ENCODE measurements around the gene ADA.
A peak's percentile ranks its signal among the peaks of the same experiment; 100 is the strongest.

ADA gene

DNA sequence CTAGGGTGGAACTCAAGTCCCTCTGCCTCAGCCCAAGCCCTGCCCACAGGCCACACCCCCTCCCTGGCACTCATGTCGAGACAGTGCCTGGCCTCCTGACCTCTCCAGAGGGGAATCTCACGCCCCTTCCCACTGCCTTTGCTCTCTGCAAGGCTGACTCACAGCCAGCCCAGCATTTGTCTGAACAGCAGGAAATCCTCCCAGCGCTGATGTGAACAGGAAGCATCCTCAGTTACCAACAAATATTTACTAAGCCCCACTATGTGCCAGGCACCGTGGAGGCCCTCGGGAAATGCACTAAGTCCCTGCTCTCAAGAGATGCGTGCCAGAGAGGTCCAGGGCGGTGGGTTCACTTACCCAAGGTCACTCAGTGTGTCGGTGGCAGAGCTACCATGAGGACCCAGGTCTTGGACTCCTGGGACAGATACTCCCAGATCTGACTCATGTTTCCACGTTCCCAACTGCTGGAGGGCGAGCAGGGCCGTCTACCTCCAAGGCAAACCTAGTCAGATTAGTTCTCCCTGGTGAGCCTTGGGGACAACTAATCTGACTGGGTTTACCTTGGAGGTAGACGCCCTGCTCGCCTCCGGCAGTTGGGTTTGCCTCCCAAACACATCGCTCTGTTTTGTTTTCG lies 7.8 kb downstream of the ADA start:
- peak; percentile 45 for DNase-seq

DNA sequence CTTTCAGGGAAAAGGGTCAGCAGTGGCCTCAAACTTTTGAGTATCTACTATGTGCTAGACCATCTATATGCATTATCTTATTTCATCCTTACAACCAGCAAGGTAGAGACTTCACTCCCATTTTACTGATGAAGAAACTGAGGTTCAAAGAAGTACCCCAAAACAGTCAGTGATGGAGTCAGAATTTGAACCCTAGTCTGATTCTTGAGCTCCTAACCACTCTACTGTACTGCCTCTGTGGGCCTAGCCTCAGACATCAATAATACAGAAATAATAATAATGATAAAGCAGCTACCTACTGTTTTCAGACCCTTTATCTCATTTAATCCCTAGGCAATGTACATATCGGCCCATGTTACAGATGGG lies 8.4 kb downstream of the ADA start:
- no peak for DNase-seq

DNA sequence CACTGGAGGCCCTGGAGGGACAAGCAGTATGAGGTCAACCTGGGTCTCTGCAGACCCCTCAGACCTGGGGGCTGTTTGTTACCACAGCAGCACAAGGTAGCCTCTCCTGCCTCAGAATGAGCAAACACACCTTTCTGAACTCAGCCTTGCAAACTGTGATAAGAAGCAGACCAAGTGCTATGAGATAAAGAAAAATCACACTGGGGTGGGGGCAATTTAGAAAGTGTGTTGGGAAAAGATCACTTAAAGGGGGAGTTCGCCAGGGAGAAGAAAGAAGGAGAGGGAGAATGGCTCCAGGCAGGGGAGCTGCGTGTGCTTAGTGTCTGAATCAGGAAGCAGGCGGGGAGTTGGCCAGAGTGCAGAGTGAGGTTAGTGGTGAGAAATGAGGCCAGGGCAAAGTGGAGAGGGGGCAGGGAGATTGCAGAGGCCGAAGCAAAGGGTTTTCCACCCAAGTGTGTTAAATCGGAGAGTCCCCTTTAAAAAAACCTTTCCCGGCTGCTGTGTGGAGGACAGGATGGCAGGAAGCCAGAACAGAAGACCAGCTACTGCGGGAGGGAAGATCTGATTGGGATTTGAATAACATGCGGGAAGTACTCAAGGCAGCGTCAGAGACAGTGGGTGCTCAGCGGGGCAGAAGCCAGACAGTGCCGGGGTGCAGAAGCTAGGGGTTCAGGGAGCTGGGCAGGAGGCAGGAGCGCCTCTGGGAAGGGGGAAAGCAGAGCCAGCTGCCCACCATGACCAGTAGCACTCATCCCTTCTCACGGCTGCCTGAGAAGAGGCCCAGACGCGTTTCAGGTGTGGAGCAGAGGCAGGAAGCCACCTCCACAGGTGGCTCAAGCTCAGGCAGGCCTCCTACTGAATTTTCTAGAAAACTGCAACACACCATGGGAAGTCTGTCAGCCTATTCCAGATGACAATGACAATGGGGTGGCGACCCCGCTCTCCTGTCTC lies 9.0 kb downstream of the ADA start:
- peak; percentile 26 for DNase-seq

DNA sequence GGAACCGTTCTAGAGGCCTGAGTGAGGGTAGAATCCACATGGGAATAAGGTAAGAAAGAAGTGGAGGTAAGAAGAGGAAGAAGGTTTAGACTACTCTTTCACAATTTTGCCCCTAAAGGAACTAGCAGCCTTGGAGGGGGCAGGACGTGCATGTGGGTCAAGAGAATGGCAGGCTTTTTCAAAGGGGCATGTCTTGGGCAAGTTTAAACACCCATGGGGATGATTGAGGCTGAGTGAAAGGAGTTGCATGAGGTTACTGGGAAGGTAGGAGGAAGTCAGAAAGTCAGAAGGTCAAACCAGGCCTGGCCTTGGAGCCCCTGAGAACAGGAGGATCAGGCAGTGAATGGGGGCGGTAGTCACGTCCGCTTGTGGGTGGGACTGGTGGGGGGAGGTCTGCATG lies 10.2 kb downstream of the ADA start:
- DNase-seq: no peak

DNA sequence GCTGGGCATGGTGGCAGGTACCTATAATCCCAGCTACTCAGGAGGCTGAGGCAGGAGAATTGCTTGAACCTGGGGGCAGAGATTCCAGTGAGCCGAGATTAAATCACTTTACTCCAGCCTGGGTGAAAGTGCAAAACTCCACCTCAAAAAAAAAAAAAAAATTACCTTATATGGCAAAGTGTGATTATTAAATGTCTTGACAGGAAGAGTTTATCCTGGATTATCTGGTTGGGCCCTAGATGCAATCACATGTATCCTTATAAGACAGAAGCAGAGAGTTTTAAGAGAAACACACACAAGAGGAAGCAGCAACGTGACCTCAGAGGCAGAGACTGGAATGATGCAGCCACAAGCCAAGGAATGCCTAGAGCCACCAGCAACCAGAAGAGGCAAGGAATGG lies 11.0 kb downstream of the ADA start:
- no peak for DNase-seq

DNA sequence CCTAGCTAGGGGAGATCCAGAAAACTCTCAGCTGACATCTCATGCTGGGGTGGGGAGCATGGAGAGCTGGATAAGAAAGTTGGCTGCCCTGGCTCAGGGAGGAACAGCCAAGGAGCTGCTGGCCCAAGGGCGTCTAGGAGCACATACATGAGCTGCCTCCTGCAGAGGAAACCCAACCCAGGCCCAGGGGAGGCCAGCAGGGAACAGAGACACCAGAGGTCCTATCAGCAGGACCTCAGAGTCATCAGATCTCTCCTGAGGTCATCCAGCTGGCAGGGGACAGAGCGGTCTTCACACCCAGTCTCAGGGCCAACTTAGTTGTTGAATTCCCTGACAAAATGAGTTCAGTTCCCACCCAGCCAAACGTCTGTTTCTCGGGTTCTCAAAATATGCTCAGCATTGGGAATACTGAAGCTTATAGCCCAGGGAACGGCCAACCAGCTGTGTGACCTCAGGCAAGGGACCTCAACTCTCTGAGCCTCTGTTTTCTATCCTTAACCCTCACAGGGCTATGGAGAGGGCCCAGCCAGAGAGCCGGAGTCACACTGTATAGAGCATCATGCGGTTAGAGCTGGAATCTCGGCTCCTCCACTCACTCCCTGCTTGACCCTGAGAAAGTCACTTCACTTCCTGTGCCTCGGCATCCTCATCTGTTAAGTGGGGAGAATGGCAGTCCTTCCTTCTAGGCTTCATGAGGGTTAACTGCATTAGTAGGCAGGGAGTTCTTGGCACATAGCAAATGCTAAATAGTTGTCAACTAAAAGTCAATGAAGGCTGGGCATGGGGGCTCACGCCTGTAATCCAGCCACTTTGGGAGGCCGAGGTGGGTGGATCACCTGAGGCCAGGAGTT lies 13.8 kb downstream of the ADA start:
- no peak for DNase-seq

DNA sequence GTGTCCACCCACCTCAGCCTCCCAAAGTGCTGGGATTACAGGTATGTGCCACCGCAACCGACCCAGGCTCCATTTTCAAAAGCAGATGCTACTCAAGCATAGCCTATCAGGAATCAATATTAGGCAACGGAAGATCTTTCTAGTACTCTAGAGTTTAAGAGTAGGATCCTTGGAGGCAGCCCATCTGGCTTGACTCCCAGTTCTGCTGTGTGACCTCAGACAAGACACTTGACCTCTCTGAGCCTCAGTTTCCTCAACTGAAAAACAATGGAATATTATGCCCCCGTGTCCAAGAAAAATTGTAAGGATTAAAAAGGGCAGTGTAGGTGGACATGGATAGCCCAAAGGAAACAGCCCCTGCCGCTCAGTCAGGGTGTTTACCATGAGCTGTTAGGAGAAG lies 14.5 kb downstream of the ADA start:
- DNase-seq: no peak

DNA sequence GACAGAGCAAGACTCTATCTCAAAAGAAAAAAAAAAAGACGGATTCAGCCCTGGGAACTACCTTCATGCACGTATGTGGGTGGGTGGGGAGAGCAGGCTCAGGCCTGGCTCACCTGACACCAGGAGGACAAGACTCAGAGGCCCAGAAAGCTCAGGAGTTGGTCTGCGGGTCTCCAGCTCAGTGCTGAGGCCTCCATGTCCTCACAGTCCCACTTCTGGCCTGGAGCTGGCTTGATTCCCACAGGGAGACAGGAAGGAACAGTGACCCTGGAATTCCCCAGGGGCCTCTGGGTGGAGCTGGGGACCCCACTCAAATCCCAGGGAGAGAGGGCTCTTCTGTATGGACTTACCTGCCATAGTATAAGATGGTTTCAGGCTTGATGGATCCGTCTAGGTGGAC lies 15.6 kb downstream of the ADA start:
- no peak for DNase-seq

DNA sequence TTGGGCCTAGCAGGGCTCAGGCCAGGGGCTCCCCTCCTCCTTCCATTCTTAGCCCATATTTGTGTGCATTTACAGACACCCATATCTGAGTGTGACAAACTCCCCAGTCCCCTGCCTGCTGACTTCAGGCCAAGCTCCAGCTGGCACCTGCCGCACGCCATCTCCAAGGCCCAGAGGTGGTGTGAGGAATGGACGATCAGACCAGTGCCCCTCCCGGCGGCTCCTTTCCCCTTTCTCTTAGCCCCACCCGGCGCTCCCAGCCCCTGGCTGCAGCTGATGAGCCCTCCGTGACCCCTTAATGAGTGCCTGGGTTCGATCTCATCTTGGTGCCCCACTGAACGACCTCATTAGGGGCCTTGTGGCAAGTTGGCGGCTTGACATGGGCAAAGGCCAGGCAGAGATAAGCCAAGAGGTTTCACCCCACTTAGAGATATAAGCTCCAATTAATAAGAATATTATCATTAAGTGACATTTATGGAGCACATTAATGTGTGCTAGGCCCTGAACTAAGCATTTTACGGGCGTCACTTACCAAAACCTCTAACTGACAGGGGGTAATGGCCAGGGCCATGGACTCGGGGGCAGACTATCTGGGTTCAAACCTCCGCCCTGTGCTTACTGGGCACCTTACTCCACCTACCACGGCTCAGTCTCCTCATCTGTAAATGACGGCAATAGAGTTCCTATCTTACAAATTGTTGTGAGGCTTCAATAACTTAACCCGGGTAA lies 17.5 kb downstream of the ADA start:
- DNase-seq: no peak

DNA sequence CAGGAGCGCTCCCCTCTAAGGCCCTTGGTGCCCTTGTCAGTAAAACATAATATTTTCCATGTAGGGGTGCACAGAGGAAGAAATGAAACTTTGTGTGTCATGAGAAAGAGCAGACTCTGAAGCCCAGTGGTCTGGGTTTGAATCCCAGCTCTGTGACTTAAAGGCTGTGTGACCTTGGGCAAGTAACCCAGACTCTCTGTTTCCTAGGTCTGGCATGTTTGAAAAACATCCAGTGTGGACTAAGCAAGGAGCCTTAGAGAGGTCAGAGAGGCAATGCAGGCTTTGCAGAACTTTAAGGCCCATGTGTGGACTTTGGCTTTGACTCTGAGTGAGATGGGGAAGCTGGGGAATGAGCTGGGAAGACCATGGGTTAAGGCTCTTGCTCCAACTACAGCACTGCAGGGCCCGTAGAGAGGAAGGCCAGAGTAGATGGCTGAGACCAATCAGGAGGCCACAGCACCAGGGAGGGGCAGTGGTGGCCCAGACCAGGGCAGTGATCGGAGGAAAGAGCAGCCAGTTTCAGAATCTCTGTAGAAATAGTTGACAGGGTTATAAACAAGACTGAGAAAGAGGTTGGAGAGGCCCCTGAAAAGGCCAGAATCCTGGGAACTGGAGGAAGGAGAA lies 18.2 kb downstream of the ADA start:
- DNase-seq: no peak

DNA sequence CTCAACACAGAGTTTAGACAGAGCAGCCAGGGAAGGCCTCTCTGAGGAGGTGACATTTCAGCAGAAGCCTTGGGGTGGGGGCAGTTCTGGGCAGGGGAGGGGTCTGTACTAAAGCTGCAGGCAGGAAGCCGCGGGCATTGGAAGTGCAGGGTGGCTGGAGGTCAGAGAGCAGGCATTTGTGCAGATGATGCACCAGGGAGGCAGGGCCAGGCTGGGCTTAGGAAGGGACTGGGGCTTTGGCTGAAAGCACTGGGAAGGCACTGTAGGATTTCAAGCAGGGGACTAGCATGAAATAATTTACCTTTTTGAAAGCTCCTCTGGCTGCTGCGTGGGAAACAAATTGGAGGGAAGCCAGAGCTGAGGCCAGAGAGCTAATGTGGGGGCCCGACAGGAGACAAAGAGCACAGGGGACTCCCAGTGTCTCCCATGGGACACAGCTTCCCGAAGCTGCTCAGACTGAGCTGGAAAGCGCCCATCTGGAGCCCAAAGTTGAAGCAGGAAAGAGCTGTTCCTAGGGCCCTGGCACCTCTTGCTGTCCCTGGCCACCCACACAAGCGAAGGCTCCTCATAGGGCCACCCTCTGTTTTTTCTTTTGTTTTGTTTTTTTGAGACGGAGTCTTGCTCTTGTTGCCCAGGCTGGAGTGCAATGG lies 19.3 kb downstream of the ADA start:
- no peak for DNase-seq

DNA sequence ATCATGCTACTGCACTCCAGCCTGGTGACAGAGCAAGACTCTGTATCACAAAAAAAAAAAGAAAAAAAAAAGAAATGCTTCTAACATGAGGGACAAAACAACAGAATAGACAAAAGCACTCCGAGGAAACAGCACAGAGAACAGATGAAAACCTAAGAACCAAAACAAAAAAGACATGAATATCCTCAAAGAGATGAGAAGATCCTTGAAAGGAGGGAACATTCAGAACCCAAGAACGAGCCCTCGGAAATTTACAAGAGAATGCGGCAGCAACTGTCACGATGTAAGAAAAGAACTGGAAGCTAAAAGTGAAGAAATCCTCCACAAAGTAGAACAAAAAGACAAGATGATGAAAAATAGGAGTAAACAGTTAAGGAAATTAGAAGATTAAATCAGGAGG lies 21.2 kb downstream of the ADA start:
- no peak for DNase-seq

DNA sequence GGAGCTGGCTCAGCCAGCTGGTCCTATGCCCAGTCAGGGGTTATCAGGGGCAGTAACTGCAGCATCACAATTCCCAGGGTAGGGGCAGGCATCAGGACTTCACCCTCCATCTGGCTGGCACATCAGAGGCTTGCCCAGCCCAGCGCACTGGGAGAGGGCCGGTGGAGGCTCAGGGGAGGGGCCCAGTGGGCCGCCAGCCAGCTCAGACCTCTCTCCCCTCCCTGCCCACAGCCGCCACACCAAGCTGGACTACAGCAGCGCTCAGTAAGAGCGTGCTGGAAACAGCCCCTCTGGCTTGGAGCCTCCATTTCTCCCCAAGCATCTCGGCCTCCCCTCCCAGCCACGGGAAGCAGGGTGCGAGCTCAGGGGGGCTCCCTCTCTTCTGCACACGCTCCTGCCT lies 22.0 kb downstream of the ADA start:
- no peak for DNase-seq

DNA sequence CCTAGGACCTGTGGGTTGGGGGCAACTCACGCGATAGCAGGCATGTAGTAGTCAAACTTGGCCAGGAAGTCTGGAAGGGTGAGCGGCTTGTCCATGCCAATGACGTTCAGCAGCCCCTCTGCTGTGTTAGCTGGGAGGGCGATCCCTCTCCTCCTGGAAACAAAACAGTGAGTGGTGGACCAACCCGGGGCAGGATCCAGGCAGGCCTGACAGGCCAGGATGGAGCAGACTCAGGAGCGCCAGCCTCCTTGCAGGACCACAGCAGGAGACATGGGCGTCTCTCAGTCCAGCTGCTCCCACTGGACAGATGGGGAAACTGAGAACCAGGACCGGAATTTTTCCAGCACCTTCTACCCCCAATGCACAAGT lies 22.5 kb downstream of the ADA start:
- no peak for DNase-seq

DNA sequence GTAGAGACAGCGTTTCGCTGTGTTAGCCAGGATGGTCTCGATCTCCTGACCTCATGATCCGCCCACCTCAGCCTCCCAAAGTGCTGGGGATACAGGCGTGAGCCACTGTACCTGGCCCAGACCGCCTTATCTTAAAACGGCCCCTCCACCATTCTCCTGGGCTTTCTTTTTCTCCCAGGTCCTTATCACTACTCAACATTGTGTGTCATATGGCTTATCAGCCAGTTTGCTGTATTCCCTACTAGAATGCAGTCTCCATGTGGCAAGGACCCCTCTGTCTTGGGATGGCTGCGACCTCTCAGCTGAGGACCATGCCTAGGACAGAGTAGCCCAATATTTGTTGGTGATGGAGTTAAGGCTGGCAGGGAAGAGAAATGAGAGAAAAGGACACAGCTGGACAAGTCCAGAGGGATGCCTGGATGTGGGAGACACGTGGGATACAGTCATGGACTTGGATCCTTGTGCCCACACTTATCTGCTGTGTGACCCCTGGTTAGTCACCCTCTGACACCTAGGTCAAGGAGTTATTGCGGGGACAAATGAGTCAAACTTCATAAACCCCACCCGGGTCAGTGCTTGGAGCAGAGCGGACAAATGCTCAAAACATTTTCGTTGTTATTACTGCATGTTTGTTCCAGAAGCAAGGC lies 24.0 kb downstream of the ADA start:
- no peak for DNase-seq

DNA sequence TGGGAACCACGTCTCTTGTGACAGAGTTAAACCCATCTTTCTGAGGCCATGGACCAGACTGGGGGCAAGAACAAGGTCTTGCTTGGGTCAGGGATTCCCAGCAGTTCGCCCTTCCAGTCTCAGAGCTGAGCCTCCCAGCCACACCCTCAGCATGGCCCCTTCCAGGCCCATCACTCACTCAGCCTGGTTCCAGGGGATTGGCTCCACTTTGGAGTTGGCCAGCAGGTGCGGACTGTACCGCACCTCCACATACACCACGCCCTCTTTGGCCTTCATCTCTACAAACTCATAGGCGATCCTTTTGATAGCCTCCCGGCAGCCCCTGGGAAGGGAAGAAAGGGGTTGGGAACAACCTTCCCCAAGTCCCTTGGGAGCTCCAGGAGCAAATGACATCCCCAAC lies 25.2 kb downstream of the ADA start:
- DNase-seq: no peak

DNA sequence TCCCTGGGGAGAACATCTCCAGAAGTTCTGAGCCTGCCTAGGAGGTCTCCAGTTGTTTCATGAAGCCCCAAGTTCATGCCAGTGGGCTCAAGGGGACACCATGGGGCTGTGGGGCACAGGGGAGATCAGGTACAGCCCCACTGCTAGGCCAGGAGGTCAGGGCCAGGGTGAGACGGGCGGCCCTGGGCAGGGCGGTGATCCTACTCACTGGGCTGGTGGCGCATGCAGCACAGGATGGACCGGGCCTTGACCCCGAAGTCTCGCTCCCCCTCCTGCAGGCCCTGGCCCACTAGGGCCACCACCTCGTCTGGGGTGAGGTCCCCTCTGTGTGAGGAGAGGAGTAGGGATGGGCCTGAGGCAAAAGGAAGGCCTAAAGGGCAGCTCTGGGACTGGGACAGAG lies 26.1 kb downstream of the ADA start:
- DNase-seq: no peak

DNA sequence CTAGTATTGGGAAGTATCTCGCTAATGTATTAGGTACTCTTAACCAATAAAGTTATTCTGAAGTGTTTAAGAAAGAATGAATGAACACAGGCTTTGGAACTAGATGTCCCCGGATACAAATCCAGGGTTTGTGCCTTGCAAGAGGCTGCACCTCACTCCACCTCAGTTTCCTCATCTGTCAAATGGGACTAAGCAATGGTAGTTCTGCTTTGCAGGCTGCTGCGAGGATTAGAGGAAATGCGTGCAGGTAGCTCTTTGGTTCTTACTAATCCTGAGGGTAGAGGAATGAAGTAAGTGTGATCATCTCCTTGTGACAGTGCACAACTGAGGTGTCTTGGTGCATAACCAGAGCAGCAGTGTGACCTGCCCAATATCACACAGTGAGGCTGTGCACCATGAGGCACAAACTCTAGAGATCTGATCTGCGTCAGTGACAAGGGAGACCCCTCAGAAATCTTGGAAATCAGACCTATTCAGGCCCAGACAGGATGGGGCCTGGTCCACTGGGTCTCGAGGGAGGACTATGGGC lies 26.7 kb downstream of the ADA start:
- no peak for DNase-seq

DNA sequence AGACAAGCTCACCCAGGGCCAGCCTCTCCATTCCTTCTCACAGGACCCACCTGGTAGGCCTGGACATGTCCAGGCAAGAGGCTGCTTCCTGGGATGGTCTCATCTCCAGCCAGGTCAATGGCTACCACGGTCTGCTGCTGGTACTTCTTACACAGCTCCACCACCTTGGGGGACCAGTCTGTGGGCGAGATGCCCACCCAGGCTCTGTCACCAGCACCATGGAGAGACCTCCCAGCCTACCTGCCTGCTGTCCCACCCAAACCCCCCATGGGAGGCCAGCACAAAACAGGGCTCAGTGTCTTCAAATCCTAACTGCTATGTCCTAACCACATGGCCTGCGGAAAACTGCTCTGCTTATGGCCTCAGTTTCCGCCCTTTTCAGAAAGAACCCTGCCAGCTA lies 27.3 kb downstream of the ADA start:
- no peak for DNase-seq

DNA sequence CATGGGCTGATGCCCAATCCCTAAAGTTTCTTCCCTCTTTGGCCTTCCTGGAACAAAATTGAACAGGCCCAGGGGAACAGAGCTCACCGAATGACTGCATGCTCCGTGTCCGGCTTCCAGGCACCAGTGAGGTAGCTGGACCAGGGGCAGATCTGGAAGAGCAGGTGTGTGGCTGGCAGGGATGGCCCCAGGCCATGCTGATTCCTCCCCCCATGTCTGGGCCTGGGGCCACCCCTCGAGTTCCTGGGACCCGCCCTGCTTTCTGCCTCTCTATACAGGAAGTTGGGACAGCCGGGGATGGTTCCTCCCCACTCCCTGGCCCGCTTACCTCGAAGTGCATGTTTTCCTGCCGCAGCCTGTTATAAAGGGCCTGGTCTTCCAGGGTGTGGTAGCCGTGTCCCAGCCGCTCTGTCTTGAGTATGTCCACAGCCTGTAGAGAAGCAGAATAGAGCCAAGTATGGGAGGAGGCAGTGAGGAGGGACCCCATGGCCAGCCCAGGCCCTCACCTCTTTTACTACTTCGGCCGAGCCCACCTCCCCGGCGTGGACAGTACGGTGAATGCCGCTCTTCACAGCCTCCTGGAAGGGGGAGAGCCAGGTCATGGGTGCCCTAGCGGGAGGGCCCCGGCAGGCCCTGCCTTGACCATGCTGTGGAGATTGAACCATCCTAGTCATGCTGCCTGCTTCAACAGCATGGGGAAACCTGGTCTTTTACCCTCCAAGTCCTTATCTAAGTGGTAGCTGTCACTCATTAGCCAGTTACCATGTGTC lies 28.8 kb downstream of the ADA start:
- DNase-seq: no peak

All from stimulated activated CD4-positive, alpha-beta T cell treated with anti-CD3 and anti-CD28 coated beads, Interleukin-4, amount 100 ng/mL, for 24 hours (primary cell).